IPS-11a (cell line): ENCODE data around the gene VPREB1.
"Not testable (repeated sequence)": the region's sequence is repeated elsewhere in the genome, so short reads cannot be mapped to it uniquely, and the experiment has no call there.

ENCODE experiments used
- H3K4me3 ChIP-seq: one replicate; pipeline ENCODE4 v1.5.1; 2013; ENCODE audit warnings: low read depth, low read length, control low read depth

VPREB1 gene

DNA sequence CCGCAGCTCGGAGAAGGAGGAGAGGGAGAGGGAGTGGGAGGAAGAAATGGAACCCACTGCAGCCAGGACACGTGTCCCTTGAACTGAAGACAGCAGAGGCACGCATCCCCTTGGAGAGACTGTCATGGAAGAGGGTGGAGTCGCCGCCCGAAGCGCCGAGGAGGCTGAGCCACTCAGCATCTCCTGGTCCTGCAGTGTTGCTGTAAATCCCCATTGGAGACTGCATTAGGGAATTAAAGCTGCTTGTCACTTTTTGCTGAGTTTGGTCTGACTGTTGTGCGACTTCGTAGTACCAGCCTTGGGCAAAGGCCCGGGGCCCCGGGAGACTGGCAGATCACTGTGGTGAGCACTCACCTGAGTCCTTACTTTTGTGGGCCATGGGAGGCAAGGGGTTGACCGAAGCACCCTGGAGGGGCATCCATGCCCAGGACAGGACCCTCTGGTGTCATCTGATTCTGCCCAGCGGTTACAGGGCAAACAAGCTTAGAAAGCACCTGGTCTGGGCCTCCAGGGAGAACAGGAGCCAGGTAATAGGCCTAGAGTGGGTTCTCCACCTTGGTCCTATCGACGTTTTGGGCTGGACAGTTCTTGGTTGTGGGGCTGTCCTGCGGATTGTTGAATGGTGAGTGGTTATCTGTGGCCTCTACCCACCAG lies 797 bp downstream of the VPREB1 start:
- H3K4me3 ChIP-seq = no peak overlapping the region

- no peak overlapping the region for H3K4me3 ChIP-seq
These were observed 1.4 kb downstream of the VPREB1 start for GRCh38 chr22:22245935-22246525.

- H3K4me3 ChIP-seq = no peak overlapping the region
These were observed 2.1 kb downstream of the VPREB1 start for GRCh38 chr22:22246706-22247105.

- H3K4me3 ChIP-seq = no peak overlapping the region
These were observed 4.3 kb downstream of the VPREB1 start for GRCh38 chr22:22248878-22249277.

DNA sequence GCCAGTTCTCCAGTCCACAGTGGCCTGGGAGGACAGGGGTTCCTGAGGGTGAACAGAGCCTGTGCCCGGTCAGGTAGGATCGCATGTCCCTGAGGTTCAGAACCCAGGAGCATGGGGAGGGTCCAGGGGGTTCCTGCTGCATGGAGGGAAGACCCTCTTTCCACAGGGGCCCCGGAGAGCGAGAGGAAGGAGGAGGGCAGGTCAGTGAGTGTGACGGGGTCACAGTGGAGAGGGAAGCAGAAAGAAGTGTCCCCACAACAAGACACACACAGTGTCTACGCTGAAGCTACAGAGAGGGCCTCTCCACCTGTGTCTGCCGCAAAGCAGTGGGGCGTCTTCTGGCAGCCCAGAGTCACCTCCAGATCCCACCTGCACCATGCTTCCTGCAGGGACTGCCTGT lies 6.1 kb downstream of the VPREB1 start:
- not testable (repeated sequence) for H3K4me3 ChIP-seq

- H3K4me3 ChIP-seq = not testable (repeated sequence)
These were observed 11.5 kb downstream of the VPREB1 start for GRCh38 chr22:22256133-22256532.

GRCh38 chr22:22258597-22259415 lies 14.2 kb downstream of the VPREB1 start:
- H3K4me3 ChIP-seq = not testable (repeated sequence)

DNA sequence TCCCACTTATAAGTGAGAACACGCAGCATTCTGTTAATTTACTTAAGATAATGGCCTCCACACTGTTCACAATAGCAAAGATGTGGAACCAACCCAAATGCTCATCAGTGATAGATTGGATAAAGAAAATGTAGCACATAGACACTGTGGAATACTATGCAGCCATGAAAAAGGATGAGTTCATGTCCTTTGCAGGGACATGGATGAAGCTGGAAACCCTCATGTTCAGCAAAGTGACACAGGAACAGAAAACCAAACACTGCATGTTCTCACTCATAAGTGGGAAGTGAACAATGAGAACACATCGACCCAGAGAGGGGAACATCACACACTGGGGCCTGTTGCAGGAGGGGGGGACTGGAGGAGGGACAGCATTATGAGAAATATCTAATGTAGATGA lies 15.6 kb downstream of the VPREB1 start:
- not testable (repeated sequence) for H3K4me3 ChIP-seq

GRCh38 chr22:22260586-22260985 lies 16.0 kb downstream of the VPREB1 start:
- not testable (repeated sequence) for H3K4me3 ChIP-seq

DNA sequence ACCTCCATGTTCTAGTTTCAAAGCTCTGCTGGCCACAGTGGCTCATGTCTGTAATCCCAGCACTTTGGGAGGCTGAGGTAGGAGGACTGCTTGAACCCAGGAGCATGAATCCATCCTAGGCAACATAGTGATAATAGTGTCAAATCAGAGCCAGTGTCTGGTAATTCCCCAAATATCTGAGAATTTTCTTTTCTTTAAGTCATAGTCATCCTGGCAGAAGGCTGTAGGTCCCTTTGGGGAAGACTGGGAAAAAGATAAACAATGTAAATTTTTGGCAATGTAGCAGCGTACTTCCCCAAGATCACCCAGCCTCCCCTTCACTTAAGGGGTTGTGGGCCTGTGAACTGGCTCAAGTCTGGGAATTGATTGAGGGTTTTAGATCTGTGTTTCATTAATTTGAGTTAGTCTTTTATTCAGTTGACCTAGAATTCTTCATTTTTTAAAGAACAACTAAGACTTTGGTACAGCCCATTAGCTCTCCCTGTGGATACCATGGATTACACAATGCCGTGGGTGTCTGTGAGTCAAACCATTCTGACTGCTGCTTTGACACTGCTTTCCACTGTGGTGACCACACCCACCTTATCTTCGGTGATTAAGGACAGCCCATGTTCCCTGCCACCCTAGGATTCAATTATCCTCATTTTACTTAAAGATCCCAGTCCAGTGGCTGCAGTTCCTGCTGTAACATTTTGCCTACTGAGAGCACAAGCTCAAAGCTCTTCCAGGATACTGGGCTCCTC lies 17.9 kb downstream of the VPREB1 start:
- H3K4me3 ChIP-seq = not testable (repeated sequence)

GRCh38 chr22:22263823-22264222 lies 19.2 kb downstream of the VPREB1 start:
- not testable (repeated sequence) for H3K4me3 ChIP-seq

DNA sequence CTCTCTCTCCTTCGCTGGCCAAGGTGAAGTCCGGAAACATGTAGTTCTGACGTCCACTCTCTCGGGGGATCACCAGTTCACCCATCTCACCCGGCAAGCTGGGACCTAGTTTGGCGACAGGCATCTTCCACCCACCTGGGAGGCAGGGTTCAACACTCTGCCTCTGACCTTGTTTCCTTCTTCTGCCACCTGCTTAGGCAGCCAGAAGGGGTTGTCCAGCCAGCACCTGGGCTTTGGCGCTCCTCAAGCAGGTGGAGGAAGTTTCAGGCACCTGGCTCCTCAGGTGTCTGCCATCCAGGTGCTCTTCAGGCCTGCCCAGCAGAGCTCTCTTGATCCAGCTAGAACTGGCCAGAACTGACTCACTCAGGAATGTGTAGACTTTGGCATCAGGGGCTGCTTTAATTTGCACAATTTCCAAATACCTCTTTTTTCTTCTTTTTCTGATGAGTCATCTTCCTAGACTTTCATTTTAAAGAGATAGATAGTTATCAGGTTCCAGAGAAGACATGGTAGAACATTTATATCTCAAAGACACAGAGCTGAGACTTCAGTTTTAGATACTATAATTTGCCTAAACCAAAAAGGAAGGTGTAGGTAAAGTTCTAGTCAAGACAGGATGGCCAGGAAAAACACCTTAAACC lies 25.6 kb downstream of the VPREB1 start:
- not testable (repeated sequence) for H3K4me3 ChIP-seq

DNA sequence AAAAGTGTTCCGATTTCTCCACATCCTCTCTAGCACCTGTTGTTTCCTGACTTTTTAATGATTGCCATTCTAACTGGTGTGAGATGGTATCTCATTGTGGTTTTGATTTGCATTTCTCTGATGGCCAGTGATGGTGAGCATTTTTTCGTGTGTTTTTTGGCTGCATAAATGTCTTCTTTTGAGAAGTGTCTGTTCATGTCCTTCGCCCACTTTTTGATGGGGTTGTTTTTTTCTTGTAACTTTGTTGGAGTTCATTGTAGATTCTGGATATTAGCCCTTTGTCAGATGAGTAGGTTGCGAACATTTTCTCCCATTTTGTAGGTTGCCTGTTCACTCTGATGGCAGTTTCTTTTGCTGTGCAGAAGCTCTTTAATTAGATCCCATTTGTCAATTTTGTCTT lies 32.8 kb downstream of the VPREB1 start:
- not testable (repeated sequence) for H3K4me3 ChIP-seq

DNA sequence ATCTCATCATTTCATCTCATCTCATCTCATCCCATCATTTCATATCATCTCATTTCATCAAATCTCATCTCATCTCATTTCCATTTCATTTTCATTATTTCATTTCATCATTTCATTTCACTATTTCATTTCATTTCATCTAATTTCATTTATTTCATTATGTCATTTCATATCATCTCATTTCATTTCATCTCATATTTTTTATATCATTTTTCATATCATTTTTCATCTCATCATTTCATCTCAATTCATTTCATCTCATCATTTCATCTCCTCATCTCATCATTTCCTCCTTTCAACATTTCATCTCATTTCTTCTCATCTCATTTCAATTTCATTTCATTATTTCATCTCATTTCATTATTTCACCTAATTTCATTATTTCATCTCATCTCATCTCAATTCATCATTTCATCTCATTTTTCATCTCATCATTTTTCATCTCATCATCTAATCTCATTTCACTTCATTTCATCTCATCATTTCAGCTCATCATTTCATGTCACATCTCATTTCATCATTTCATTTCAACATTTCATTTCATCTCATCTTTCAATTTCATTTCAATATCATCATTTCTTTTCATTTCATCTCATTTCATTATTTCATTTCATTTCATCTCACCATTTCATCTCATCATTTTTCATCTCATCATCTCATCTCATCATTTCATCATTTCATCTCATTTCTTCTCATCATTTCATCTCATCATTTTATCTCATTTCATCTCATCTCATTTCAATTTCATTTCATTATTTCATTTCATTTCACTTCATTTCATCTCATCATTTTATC lies 40.6 kb downstream of the VPREB1 start:
- H3K4me3 ChIP-seq = not testable (repeated sequence)

- H3K4me3 ChIP-seq = not testable (repeated sequence)
These were observed 42.0 kb downstream of the VPREB1 start for GRCh38 chr22:22286390-22287105.

DNA sequence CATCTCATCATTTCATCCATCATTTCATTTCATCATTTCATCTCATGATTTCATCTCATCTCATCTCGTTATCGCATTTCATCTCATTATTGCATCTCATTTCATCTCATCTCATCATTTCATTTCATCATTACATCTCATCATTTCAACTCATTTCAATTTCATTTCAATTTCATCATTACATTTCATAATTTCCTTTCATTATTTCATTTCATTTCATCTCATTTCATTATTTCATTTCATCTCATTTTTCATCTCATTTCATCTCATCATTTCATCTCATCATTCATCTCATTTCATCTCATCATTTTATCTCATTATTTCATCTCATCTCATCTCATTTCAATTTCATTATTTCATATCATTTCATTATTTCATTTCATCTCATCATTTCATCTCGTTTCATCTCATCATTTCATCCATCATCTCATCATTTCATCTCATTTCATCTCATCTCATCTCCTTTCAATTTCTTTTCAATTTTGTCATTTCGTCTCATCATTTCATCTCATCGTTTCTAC lies 42.6 kb downstream of the VPREB1 start:
- not testable (repeated sequence) for H3K4me3 ChIP-seq

DNA sequence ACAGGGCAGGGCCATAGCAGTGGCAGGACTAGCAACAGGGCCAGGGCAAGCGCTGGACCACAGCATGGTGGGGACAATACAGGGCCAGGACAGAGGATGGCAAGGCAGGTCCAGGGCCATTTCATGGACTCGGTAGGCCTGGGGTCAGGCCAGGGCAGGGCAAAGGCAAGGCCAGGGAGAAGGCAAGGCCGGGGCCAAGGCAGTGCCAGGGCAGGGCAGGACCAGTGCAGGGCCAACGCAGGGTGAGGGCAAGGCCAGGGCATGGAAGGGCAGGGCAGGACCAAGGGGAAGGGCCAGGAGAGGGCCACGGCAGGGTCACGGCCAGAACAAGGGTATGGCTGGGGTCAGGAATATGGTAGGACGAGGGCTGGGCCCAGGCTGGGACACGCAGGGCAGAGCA lies 45.1 kb downstream of the VPREB1 start:
- H3K4me3 ChIP-seq = not testable (repeated sequence)

- not testable (repeated sequence) for H3K4me3 ChIP-seq
These were observed 46.7 kb downstream of the VPREB1 start for GRCh38 chr22:22291129-22291806.

- not testable (repeated sequence) for H3K4me3 ChIP-seq
These were observed 48.1 kb downstream of the VPREB1 start for GRCh38 chr22:22292656-22293055.
